Right atrium auricular region (tissue), 2 donors: ENCODE measurements around the gene ASTN2. TPM values are rescaled to one million over a fixed set of nuclear protein-coding genes. Genes with fewer than 3 reads are reported as not detected.

Experiments used
- DNase-seq: peaks from one replicate; pipeline ENCODE4 v3.0.0-alpha.2; 2019; ENCODE audit warnings: low spot score
- H3K27ac ChIP-seq, 2 donors: fragments of 200-600 bp; sonication (generic); 1 replicate in 1 of 2; 2 replicates in 1 of 2; pipeline ENCODE4 v1.5.1; 2016 to 2019
- H3K27me3 ChIP-seq, 2 donors: fragments of 200-600 bp; sonication (generic); one replicate each; pipeline versions ENCODE4 v1.5.1 to v1.6.0; 2017 to 2019
- H3K36me3 ChIP-seq: fragments of 200-600 bp; sonication (generic); one replicate; pipeline ENCODE4 v1.5.1; 2016
- H3K4me1 ChIP-seq, 2 donors: fragments of 200-600 bp; sonication (generic); one replicate each; pipeline versions ENCODE4 v1.5.1 to v1.6.0; 2017 to 2019
- H3K4me3 ChIP-seq, 2 donors: fragments of 200-600 bp; sonication (generic); 1 replicate in 1 of 2; 2 replicates in 1 of 2; pipeline ENCODE4 v1.5.1; 2017 to 2019; ENCODE audit warnings: mild to moderate bottlenecking in 1 of 2, moderate library complexity in 1 of 2
- H3K9me3 ChIP-seq, 2 donors: fragments of 200-600 bp; sonication (generic); one replicate each; pipeline ENCODE4 v1.5.1; 2019
- total RNA-seq, 2 donors: library from RNA; depleted of rRNA; stranded (reverse); fragments of >200 nt; gene quantifications; one replicate each; pipeline ENCODE4 v1.1.0, GENCODE V29; 2016
- TF ChIP-seq, protein P1 (sequence below), 2 donors: fragments of 200-600 bp; sonication (generic); IDR thresholded peaks; one replicate each; pipeline ENCODE4 v1.5.1; 2019; ENCODE audit warnings: antibody characterized with exemption in 2 of 2

ASTN2 gene
- total RNA-seq, 2 donors from 2014 or later: 11.1 to 32.2 TPM

DNA sequence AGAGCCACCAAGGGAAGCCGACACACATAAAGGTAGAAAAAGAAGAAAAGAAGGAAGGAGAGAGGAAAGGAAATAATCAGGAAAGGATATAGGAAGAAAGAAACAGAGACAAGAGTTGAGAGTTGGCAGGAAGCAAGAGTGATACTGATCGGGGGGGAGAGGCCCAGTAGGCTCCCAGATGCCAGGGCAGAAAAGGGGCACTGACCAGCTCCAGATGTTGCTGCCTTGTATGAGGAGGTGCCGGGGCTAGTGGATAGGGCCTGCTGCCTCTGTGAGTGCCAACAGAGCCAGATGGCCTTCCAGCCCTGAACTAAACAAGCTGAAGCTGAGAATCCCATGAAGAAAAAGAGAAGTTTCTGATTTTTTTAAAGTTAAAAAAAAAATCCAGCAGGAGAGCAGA, 809.8 kb downstream of the ASTN2 start:
- Histone ChIP-seq H3K36me3 (no peaks in the 10 kb centered on the region), H3K9me3 (peaks cover 0 to 2% of the 10 kb centered on the region in 2 donors), H3K27me3 (no peaks in the 10 kb centered on the region), H3K4me3 (no peak overlapping the region), H3K27ac (peak overlapping the region; percentile 18 to 55), H3K4me1 (no peaks in the 10 kb centered on the region)
- TF ChIP-seq, protein P1, sequence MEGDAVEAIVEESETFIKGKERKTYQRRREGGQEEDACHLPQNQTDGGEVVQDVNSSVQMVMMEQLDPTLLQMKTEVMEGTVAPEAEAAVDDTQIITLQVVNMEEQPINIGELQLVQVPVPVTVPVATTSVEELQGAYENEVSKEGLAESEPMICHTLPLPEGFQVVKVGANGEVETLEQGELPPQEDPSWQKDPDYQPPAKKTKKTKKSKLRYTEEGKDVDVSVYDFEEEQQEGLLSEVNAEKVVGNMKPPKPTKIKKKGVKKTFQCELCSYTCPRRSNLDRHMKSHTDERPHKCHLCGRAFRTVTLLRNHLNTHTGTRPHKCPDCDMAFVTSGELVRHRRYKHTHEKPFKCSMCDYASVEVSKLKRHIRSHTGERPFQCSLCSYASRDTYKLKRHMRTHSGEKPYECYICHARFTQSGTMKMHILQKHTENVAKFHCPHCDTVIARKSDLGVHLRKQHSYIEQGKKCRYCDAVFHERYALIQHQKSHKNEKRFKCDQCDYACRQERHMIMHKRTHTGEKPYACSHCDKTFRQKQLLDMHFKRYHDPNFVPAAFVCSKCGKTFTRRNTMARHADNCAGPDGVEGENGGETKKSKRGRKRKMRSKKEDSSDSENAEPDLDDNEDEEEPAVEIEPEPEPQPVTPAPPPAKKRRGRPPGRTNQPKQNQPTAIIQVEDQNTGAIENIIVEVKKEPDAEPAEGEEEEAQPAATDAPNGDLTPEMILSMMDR (IDR thresholded peaks at IDR 0.05): no peak
- DNase-seq: no peak

DNA sequence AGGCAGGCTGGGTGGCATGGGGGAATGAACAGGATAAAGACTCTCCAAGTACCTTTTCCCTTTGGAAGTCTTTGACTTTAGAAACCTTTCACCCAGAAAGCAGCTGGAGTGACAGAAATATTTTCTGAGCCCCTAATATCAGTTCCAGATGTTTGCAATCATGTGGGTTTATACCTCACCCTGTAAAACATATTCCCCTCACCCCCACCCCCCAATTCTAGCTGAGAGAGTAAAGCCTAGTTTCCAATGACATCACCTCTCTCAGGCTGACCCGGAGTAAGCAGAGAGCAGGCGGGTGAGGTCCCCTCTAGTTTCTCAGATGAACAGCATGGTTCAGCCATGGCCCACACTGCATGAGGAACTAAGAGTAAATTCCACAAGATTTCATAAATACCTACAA, 810.6 kb downstream of the ASTN2 start:
- TF ChIP-seq, protein P1 (IDR thresholded peaks at IDR 0.05): no peak
- Histone ChIP-seq H3K4me1 (no peaks in the 10 kb centered on the region), H3K27ac (no peak overlapping the region), H3K27me3 (no peaks in the 10 kb centered on the region), H3K9me3 (no peaks in the 10 kb centered on the region), H3K4me3 (no peak overlapping the region), H3K36me3 (no peaks in the 10 kb centered on the region)
- DNase-seq: no peak

DNA sequence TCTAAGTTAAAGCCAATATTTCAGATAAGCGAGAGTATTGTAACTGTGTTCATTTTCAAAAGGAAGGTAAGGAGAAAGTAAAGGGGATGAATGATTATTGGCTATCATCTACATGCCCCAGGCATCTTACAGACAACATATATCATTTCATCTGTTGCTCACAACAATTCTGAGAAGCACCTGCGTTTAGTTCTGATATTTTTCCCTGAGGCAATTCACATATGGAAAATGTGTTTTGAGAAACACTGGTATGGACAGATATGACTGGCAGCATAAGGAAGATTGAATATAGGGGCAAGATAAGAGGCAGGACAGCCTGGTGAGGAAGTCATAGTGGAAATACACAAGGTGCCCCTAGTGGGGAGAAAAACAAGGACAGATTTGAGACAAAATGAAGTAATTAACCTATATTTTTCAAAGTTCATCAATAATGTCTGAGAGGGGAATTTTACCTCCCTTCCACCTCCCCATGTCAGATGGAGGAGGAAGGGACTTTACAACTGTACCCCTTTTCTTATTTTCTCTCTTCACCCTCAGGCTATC, 815.4 kb downstream of the ASTN2 start:
- Histone ChIP-seq H3K27ac (no peak overlapping the region), H3K4me3 (no peak overlapping the region), H3K36me3 (no peaks in the 10 kb centered on the region), H3K9me3 (no peaks in the 10 kb centered on the region), H3K27me3 (no peaks in the 10 kb centered on the region), H3K4me1 (no peaks in the 10 kb centered on the region)
- DNase-seq: no peak
- TF ChIP-seq, protein P1 (IDR thresholded peaks at IDR 0.05): no peak

DNA sequence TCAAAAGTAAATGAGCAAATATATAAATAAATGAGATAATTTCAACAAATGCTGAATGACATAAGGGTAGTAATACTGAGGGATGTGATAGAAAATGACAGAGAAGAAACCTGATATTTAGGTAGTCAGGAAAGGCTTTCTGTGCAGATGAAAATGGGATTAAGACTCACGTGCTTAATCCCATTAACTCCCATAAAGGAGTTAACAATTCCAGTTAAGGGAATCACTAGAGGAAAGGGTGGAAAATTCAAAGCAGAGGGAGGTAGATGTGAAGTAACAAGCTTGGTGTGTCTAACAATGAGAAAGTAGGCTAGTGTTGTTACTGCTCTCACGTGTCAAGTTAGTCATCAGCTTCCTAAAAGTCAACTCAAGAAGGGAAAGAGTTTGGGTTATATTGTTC, 818.2 kb downstream of the ASTN2 start:
- TF ChIP-seq, protein P1 (IDR thresholded peaks at IDR 0.05): no peak
- Histone ChIP-seq H3K27me3 (no peaks in the 10 kb centered on the region), H3K4me1 (no peaks in the 10 kb centered on the region), H3K27ac (no peak overlapping the region), H3K4me3 (no peak overlapping the region), H3K9me3 (no peaks in the 10 kb centered on the region), H3K36me3 (no peaks in the 10 kb centered on the region)
- DNase-seq: no peak

DNA sequence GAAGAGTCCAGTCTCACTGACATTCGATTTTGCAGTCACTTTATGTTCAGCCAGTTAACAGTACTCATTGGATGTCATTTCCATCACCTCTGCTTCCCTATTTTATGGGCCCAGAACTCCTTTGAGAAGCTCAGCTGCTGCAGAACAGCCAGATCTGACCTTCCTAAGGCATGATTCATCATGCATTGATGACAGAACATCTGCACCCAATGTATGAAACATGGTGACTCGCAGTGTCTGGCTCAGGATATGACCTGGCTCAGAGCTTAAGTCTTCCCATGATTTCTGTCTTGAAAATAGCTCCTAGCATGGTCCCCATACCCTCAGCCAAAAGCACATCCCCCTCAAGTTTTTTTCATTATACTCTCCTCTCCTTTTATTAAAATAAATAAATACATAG, 820.3 kb downstream of the ASTN2 start:
- Histone ChIP-seq H3K27me3 (no peaks in the 10 kb centered on the region), H3K4me3 (no peak overlapping the region), H3K9me3 (peaks cover 0 to 3% of the 10 kb centered on the region in 2 donors), H3K27ac (no peak overlapping the region), H3K36me3 (no peaks in the 10 kb centered on the region), H3K4me1 (no peaks in the 10 kb centered on the region)
- TF ChIP-seq, protein P1 (IDR thresholded peaks at IDR 0.05): no peak
- no peak for DNase-seq

DNA sequence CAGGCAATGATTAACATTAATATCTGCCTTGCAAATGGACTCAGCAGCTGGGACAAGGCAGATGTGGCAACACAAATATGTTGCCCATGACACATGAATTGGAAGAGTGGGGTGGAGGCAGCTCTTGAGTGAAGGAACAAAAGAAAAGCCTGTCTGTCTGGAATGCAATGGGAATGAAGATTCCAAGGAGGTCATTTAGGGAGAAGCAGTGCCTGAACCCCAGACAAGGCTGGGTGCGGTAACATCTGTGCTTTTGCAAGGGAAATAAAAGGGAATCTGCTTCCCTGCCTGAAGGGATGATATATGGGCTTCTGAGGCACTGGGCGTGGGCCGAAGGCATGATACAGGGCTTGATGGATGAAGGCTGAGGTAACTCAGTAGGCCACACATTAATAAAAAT, 821.9 kb downstream of the ASTN2 start:
- Histone ChIP-seq H3K4me1 (no peaks in the 10 kb centered on the region), H3K27me3 (no peaks in the 10 kb centered on the region), H3K36me3 (no peaks in the 10 kb centered on the region), H3K9me3 (peaks cover 0 to 14% of the 10 kb centered on the region in 2 donors), H3K27ac (no peak overlapping the region), H3K4me3 (no peak overlapping the region)
- DNase-seq: no peak
- TF ChIP-seq, protein P1 (IDR thresholded peaks at IDR 0.05): no peak
